Activated CD8-positive, alpha-beta memory T cell treated with anti-CD3 and anti-CD28 coated beads for 36 hours (primary cell): ENCODE measurements around the gene GADL1. TPM values are rescaled to one million over a fixed set of nuclear protein-coding genes. Genes with fewer than 3 reads are reported as not detected.

Source experiments
- CTCF ChIA-PET: fragments of 350-600 bp; sonication (Branson Sonifier 250); formaldehyde crosslinking; loops from one replicate; lab custom pipeline; 2021; ENCODE audit warnings: antibody characterized with exemption; lab: Charles Lee
- POLR2A ChIA-PET: fragments of 350-600 bp; sonication (Branson Sonifier 250); formaldehyde crosslinking; loops from one replicate; lab custom pipeline; 2021; ENCODE audit warnings: antibody characterized with exemption; lab: Charles Lee
- total RNA-seq, 2 experiments: library from RNA; stranded (reverse); gene quantifications; one replicate each; pipeline ENCODE4 v1.2.3, GENCODE V29; 2021

GADL1 gene
- total RNA-seq, 2 experiments from 2014 or later, result not detected

DNA sequence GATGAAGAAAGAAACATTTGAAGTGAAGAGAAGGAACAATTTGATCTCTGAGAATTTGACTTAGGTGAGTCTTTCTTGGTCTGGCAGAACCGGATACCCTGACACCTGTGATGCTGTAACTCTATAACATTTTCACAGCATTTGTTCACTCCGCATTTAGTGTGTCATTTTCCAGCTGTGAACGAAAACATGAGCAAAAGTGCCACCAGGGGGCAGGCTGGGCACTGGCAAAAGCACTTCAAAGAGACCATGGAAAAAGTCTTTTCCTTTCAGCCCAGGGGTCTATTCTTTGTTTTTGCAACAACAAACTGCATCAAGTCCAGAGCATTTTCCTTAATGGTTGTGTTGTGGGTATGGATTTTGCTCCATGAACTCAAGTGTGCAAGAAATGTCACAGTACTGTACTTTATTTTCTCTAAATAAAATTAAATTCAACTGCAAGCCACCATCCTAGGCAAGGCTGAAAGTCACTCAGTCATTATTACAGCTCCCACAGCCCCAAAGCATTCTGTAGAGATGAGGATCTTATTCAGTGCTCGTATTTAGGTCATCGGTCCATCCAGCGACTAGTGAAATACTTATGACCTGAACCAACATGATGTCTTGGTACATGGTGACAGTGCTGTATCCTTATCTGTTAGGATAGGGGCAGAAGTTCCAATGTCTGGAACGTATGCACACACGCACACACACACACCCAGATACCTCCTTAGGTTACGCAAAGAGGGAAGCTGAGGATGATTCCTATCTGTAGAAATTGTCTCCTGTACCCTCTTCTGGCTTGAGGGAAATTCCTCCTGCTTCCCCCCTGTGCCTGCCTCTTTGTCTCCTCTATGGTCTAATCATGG, 125.5 kb downstream of the GADL1 start:
- ChIA-PET POLR2A (no interaction called here), CTCF (interaction anchor here (0.8 to 1.9 kb wide), 4 partner anchors 10 to 442 kb away, joined by 3 to 4 read pairs (median 4); no protein-coding TSS in a partner anchor)

DNA sequence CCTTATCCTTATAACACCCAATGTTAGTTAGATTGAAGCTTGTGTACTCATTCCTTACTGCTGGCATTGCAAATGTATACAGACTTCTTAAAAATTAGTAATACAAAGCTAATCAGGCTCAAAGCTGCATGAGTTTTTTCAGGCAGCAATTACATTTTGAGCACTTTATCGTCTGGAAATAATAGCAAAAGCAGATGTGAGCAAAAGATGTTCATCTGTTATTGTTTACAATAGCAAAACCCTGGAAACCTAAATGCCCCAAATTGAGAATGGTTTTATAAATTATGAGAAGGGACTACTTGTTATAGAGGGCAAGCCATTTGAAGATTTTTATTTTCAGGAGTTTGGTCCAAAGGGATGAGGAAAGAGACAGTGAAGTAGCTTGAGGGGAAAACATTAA, 126.4 kb downstream of the GADL1 start:
- POLR2A ChIA-PET, result no interaction called here
- CTCF ChIA-PET, result interaction anchor here (0.8 to 1.3 kb wide), 2 partner anchors 9 to 443 kb away, joined by 3 read pairs; no protein-coding TSS in a partner anchor

DNA sequence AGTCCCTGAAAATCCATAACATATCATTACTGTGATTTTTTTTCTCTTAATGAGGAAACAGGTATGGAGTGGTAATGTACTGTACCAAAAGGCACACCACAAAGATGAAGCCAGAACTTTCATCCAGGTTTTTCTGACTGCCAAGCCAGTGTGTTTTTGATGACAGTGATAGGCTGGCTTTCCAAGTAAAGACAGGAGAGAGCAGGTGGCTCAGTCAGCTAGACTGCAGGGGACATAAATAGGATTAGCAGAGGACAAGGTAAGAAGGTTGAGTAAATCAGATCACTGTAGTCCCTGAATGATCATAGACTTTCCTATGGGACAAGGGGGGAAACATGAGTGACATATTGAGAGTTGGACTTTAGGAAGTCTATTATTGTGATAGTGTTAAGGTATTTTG, 127.9 kb downstream of the GADL1 start:
- ChIA-PET POLR2A (no interaction called here), CTCF (no interaction called here)

DNA sequence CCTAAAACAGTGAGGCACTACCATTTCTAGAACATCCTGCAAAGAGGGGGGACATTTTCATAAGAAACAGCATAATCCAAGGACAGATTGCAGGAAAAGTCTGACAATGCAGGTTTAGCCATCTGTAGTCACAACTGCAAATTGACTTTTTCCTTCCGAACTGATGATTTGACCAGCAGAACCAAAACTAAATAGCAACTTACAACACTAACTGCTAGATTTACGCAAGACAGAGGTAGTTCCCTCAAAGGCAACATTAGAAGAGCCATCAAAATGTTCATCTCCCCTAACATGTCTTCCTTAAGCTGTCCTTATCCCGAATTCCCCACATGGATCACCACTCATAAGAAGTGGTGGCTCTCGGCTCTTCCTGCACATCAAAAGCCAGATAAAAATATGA, 129.6 kb downstream of the GADL1 start:
- CTCF ChIA-PET, result no interaction called here

DNA sequence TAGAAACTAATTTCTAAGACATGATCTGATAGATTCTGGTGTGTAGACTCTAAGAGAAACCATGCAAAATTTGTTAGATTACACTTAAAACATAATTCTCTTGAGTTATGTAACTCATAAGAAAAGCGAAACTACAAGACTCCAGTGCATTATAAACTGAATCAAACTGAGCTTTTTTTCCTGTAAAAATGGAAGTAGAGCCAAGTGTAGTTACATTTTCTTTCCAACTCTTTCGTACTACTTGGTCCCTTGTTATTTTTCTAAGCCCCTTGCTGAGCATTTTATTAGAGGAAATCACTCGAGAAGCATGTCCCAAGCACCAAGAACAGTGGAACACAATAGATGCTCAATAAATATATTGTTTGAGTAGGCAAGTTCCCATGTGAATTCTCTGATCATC, 130.2 kb downstream of the GADL1 start:
- CTCF ChIA-PET, result no interaction called here
- POLR2A ChIA-PET, result no interaction called here

More for the DNA sequence above, 129.6 kb downstream of the GADL1 start:
- POLR2A ChIA-PET, result no interaction called here

DNA sequence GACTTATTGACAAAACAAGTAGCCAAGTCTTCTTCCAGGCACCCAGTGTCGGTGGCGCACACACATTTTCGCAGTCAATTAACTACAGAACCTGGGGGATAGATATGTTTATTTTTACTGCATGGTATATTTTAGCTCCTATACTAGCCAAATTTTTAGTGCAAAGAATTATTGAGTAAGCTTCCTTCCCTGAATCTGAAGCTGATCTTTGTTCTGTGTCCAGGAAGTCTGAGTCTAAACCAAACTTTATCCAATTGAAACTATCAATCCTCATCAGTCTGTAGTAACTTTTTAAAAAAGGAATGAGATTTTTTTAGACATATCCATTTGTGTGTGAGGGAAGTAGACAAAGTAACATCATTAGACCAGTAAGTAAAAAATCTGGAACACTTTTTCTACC, 133.1 kb downstream of the GADL1 start:
- ChIA-PET CTCF (no interaction called here), POLR2A (no interaction called here)

DNA sequence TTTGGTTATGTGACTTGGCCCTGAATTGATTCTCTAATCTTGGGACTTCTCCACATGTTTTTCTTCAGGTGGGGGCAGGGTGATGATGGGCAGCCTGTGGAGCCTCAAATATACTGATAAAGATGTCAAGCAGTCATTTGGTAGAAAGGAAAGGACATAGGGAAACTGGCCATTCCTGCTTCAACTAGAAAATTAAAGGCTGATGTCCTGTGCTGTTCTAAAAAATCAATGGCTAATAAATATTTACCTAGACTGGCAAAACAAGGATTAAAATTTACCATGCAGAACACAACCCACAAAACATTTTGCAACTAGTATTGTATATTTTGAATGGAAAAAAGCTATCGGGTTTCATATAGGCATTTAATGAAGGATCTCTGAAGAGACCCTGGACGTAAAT, 133.7 kb downstream of the GADL1 start:
- POLR2A ChIA-PET, result no interaction called here
- CTCF ChIA-PET, result no interaction called here

DNA sequence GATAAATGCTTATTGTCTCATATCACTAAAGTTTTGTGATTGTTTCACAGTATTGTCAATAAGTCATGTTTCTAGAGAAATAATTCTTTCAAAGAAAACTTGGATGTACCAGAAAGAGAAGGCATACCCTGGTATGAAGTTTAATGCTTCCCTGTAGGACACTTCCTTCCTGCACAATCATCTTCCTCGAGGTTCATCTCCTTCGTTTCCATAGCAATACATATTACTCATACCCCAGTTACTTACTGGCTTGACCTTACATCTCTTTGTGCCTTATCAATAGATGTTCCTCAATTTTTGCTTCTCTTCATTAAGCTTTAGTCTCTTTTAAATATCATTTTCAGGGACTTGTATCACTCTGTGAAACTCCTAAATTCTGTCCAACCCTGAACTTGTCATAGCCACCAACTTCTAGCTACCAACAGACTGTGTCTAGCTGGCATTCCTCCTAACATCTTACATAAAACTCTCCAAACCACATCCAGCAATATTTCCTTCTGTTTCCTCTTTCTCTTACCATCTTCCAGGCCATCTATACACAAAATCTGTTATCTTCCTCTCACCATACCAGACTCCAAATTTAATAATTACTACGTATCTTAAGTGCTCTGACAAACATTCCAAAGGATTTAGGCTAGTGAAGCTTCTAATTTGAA, 134.3 kb downstream of the GADL1 start:
- CTCF ChIA-PET, result interaction anchor here (1.5 kb wide), 1 partner anchor 9 kb away, joined by 4 read pairs; no protein-coding TSS in a partner anchor
- POLR2A ChIA-PET, result no interaction called here

DNA sequence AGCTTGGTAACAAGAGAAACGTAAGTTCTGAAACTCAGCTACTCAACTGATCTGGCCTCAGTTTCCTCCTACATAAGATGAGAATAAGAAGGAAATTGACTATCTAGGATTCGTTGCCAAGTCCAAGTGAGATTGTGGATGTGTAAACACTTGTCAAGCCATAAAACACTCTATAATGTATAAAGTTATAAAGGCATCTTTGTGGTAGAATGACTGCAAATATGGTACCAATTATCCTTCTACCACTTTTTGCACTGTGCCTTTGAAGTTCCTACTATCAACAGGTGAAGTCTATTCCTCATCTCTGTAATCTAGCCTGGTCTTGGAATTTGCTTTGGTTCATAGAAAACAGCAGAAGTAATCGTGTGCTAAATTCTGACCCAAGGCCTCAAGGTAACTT, 138.2 kb downstream of the GADL1 start:
- CTCF ChIA-PET, result no interaction called here
- POLR2A ChIA-PET, result no interaction called here

DNA sequence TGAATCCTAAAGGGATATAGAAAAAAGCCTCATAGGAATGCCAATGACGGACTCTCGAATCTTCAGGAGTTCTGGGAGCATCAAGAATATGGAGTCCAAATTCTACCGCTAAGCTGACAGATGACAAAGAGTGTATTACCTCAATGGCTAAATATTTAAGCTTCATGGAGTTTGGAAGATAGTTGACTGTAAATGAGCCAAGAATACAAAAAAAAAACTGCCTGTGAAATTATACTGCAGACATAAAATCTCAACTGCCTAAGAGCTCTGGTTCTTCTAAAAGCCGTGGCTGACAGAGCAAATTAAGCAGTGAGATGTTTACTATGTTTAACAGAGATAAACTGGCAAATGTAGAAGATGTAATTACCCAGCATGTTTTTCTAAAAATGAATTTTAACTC, 140.0 kb downstream of the GADL1 start:
- ChIA-PET CTCF (no interaction called here), POLR2A (interaction anchor here (0.6 kb wide), 1 partner anchor 297 kb away, joined by 4 read pairs; no protein-coding TSS in a partner anchor)

DNA sequence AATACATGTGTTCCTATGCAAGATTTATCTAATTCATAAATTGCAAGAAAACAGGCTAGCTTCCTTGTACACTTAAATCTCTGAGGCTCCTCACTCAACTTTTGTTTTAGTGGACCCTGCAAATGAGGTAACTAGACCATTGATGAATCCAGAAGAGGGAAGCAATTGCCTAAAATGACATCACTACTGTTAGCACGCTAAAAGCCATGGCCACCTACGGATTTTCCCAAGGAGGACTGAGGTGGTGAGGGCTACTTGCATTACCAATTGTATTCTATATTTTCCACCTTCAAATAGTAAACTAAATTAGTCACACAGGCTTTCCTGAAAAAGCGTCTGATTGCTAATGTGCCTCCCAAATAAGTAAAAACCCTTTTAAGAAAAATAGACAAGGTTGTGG, 140.7 kb downstream of the GADL1 start:
- CTCF ChIA-PET, result no interaction called here
- POLR2A ChIA-PET, result no interaction called here

DNA sequence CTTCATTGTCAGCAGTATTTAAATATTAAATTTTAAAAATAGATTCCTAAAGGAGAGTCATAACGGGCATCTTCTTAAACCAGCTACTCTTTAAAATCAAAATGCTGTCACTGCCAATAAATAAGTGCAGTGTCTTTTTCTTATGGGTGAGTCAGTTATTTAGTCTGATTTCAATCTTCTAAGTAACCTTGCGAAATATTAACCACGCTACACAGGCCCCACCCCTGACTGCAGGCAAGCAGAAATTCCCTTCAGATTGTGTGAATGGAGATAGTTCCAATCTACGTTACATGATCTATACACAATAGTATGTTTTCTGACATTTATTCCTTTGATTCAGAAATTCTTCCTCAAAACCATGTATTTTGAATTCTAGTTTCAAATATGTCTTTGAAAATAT, 141.5 kb downstream of the GADL1 start:
- POLR2A ChIA-PET, result no interaction called here
- CTCF ChIA-PET, result no interaction called here

DNA sequence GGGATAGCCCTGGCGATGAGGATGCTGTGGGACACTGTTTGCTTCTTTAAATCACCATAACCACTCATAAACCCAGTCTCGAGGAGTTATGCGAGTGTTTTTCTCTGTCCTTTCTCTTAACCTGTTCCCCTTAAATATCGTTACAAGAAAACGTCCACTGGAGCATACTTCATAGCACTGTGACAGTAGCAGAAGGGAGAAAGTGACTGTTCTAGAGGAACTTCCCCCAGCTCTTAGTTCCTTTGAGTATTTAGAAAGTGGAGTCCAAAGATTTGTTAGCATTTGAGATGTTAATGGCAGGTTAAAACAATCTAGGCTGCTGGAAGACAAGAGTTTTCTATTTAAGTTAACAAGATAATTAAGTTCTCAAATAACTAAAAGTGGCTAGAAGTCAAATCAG, 142.0 kb downstream of the GADL1 start:
- POLR2A ChIA-PET, result no interaction called here
- CTCF ChIA-PET, result no interaction called here

DNA sequence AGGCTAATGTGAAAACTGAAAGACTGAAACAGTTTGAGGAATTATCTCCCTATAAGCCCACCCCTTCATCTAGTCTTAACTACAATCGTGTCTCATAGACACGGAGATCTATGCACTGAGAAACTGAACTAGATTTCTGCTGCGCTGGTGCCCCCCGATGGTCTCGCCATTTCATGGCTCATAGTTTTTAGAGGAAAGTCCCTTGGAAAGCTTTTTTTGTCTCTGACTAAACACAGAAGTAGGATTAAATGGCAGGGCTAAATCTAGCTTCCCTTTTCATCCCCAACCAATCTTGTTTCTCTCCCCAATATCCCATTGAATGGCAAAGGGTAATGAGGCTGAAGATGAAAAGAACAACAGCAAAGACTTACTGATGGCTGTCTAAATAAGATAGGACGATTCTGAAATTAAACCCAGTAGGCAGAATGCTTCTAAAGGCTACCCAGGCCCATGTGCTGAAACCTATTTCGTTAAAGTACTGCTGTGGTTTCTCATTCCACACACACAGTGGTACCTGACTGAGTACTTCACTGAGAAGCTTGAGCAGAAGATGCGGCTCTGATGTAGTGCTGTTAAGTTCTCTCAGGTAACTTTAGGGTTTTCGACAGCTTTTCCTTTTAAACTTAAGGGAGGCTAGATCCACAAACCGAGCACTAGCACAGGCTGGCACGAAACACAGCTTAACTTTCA, 142.7 kb downstream of the GADL1 start:
- CTCF ChIA-PET, result interaction anchor here (0.9 to 1.2 kb wide), 2 partner anchors 9 to 59 kb away, joined by 3 read pairs; no protein-coding TSS in a partner anchor

DNA sequence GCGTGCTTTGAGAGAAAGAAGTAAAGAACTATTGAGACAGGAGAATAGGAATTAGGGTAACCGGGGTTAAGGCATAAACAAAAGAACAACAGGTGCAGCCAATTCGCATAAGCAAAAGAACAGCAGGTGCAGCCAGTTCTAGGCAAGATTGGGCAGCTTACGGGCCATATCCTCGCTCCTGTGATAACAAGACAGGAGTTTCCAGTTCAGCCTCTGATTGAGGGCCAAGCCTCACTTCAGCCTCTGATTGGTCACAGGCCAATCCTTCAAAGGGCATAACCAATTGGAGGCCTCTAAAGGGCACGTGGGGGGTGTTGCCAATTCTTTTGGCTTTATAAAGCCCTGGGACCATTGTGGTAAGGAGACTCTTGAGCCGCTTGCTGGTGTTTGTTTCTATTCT, 143.5 kb downstream of the GADL1 start:
- CTCF ChIA-PET, result interaction anchor here (1.2 kb wide), 1 partner anchor 8 kb away, joined by 3 read pairs; no protein-coding TSS in a partner anchor
- POLR2A ChIA-PET, result no interaction called here

More for the DNA sequence above, 142.7 kb downstream of the GADL1 start:
- POLR2A ChIA-PET, result no interaction called here

DNA sequence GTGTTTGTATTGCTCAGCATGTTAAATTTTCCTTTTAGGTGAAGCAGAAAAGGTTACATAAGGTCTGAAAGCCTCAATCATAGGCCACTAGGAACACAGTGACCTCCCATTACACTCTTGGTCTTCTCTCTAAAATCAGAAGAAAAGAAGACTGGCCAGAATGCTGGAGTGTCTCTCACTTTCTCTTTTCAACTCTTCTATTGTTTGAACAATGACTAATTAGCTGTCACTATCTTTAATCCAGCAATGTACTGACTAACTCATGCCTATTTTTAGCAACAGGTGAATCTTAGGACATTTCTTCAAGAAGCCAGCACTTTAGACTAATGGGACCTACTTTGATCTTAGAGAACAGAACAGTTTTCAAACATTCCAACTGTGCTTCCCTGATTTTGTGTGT, 145.2 kb downstream of the GADL1 start:
- CTCF ChIA-PET, result no interaction called here
- POLR2A ChIA-PET, result no interaction called here

DNA sequence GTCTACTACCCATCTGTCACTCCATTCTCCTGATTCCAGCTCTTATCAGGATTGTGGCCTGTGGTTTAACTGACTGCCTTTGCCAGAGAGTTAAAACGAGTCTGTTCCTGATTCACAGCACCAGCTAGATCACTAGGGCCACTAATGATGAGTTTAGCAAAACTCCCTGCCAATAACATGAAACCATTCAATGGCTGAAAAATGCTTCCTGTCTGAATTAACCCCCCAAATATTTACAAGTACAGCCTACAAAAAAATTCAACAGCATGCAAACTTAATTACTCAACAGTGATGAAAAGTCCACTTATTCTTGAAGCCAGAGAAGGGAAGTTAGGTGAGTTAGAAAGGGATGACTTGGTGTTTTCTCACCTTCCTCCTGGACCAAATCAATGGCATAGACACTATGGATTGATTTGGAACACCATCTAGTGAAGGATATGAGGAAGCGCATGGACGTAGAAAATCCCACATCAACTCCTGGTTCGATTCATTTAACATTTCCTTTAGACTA, 146.6 kb downstream of the GADL1 start:
- ChIA-PET POLR2A (no interaction called here), CTCF (interaction anchor here (1.3 kb wide), 1 partner anchor 549 kb away, joined by 3 read pairs; no protein-coding TSS in a partner anchor)

DNA sequence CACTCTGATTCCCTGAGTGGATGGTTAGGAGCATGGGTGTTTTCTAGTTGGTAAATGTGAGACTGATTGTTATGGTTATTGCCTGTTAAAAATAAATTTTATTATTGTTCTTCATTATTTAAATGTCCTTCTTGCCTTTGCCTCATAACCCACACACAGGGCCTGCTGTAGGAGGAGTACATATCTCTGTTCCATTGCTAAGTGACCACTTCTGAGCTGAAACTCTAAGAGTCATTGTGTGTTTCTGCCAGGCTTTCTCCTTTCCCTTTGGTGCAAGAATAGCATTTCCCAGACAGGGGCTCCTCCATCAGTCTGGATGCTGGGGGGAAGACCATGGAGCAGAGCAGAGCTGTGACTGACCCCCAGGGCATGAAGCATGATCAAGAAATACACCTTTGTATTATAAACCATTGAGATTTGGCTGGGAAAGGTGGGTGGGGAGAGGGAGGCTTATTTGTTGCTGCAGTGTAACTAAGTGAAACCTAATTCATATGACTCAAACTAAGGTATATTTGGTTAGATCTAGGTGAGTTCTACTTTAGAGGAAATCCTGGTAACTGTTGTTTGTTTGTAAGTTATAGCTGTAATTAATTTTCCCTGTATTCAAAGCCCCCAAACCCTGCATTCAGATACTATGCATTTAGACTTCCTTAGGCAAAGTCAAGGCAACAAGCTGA, 150.7 kb downstream of the GADL1 start:
- CTCF ChIA-PET, result interaction anchor here (1.3 kb wide), 1 partner anchor 8 kb away, joined by 3 read pairs; no protein-coding TSS in a partner anchor
- POLR2A ChIA-PET, result no interaction called here
